ENCODE results near the gene IRF2.

Gene IRF2

DNA sequence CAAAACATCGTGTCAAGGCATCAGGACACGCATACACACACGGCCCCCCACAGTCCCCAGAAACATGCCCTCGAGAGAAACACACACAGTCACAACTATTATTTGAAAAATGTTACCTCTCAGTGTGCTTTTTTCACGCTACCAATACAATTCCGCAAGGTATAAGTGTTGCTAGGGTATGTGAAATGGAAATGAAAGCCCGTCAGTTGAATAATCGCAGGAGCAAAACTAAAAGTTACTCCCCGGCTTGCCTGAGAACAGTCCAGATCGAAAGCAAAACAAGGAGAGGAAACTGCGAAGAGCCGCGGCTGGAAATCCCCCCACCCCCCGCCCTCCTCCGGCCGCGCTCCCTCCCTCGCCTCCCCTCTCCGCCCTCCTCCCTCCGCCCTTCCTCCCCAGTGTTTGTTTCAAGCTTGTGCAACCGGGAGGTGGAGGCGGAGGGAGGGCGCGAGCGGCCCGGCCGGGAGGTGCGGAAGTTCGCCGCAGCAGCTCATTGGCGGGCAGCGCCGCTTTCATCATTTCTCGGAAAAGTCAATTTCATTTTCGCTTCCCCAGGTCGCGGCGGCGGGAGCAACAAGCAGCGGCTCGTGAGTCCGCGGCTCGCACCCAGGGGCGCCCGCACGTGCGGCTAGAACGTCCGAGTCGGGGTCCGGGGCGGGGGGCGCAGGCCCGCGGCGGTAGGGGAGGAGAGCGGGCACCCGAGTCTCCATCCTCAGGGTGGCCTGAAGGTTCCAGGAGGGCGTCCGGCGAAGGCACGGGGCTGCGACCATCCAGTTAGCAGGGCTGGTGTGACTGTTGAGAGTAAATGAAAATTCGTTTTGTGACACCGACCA is at the start of gene IRF2:
TSS of gene IRF2 (minus strand) at position 288 of the 833 bp plus-strand sequence. CDS start 45,486 bp downstream, outside the sequence.
- Mint-ChIP-seq H3K27ac (peak within 1 kb of the TSS; percentile 99), H3K4me3 (peak within 1 kb of the TSS; percentile 94 to 98), H3K27me3 (no peaks in the 10 kb centered on the region), H3K36me3 (peaks cover 37 to 46% of the 10 kb centered on the region in 2 donors), H3K9me3 (no peaks in the 10 kb centered on the region), H3K4me1 (peaks cover 39 to 66% of the 10 kb centered on the region in 2 donors)
- peak; percentile 71 to 75 for ATAC-seq (replicated peaks)
- DNase-seq = peak; percentile 95

DNA sequence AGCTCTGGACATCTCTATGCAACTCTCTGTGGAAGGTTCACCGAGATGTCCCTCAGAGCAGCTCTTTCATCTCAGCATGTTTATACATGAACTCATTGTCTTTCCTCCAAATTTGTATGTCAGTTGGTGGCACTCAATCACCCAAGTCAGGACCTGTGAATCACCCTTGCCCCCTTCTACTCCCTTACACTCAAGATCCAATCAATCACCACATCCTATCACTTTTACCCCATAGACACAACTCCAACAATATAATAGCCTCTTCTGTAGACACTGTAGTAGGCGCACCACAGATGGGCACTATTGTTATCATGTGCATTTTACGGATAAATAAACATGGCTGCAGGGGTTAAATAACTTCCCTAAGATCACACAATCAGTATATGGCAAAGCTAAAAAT is 41.3 kb upstream of the IRF2 start:
- Mint-ChIP-seq H3K27me3 (no peaks in the 10 kb centered on the region), H3K9me3 (peaks cover 0 to 4% of the 10 kb centered on the region in 2 donors), H3K36me3 (peaks cover 4 to 5% of the 10 kb centered on the region in 2 donors), H3K4me1 (peaks cover 22 to 44% of the 10 kb centered on the region in 2 donors), H3K27ac (no peak overlapping the region), H3K4me3 (no peak overlapping the region)
- no peak for ATAC-seq (replicated peaks)
- DNase-seq = no peak

DNA sequence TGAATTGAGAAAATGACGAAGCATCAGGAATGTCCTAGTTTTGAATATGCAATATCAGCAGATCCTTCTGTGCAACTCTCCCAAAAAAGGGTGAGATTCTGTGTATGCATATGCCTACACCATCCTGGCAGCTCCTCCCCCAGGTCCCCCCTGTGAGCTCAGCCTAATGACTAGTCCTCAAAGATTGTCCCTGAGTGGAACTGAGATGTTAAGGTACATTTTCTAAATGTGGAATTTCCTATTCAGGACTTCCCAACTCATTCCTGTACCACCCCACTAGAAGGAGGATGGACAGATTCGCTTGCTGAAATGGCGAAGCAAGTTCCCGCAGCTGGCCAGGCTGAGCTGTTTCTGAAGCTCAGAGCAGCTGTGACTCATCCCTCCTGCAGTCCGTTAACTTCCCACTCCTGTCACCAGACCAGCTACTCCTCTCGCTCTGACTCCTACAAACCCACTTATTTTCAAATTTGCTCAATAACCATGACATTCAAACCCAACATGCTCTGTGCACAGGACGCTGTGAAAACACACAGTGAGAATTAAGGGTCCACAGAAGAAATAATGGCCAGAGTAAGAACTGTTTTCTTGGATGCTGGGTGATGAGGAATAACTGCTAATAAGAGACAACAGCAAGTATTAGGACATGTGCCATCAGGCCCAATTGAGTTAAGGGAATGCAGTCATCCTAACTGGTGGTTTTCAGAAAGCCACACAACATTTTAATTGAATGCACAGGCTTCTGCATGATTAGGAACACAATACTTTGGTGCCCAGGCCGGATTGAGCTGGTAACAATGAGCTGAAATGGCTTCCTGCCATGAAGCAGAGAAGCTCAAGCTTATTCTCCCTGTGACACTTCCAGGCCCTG is 40.0 kb upstream of the IRF2 start:
- DNase-seq = peak; percentile 81
- H3K4me1 Mint-ChIP-seq = peaks cover 31 to 53% of the 10 kb centered on the region in 2 donors
- peaks cover 4 to 9% of the 10 kb centered on the region in 2 donors for H3K36me3 Mint-ChIP-seq
- no peaks in the 10 kb centered on the region for H3K27me3 Mint-ChIP-seq
- ATAC-seq (replicated peaks) = peak; percentile 97 to 98
- H3K4me3 Mint-ChIP-seq = peak overlapping the region; percentile 51 to 60
- H3K27ac Mint-ChIP-seq = peak overlapping the region; percentile 43
- H3K9me3 Mint-ChIP-seq = peaks cover 2 to 7% of the 10 kb centered on the region in 2 donors

GRCh38 chr4:184513802-184514120 is 39.4 kb upstream of the IRF2 start:
- ATAC-seq (replicated peaks) = peak; percentile 24 to 46
- no peaks in the 10 kb centered on the region for H3K27me3 Mint-ChIP-seq
- DNase-seq = no peak
- peaks cover 31 to 53% of the 10 kb centered on the region in 2 donors for H3K4me1 Mint-ChIP-seq
- H3K36me3 Mint-ChIP-seq = peaks cover 4 to 7% of the 10 kb centered on the region in 2 donors
- H3K9me3 Mint-ChIP-seq = peaks cover 2 to 6% of the 10 kb centered on the region in 2 donors
- peak overlapping the region; percentile 51 to 60 for H3K4me3 Mint-ChIP-seq
- H3K27ac Mint-ChIP-seq = peak overlapping the region; percentile 43

- ATAC-seq (replicated peaks) (no peak), DNase-seq (no peak)
- Mint-ChIP-seq H3K27me3 (no peaks in the 10 kb centered on the region), H3K9me3 (peaks cover 2 to 3% of the 10 kb centered on the region in 2 donors), H3K4me1 (peaks cover 42 to 71% of the 10 kb centered on the region in 2 donors), H3K4me3 (no peak overlapping the region), H3K27ac (no peak overlapping the region), H3K36me3 (peaks cover 2 to 4% of the 10 kb centered on the region in 2 donors)
These were observed 36.8 kb upstream of the IRF2 start for GRCh38 chr4:184511156-184511555.

- peaks cover 2 to 3% of the 10 kb centered on the region in 2 donors for H3K9me3 Mint-ChIP-seq
- peaks cover 39 to 69% of the 10 kb centered on the region in 2 donors for H3K4me1 Mint-ChIP-seq
- DNase-seq (no peak), ATAC-seq (replicated peaks) (no peak)
- H3K36me3 Mint-ChIP-seq = peaks cover 2 to 4% of the 10 kb centered on the region in 2 donors
- no peak overlapping the region for H3K4me3 Mint-ChIP-seq
- no peak overlapping the region for H3K27ac Mint-ChIP-seq
- H3K27me3 Mint-ChIP-seq = no peaks in the 10 kb centered on the region
These were observed 36.1 kb upstream of the IRF2 start for GRCh38 chr4:184510401-184510800.

GRCh38 chr4:184506527-184507121 is 32.3 kb upstream of the IRF2 start:
- Mint-ChIP-seq H3K27me3 (no peaks in the 10 kb centered on the region), H3K27ac (peak overlapping the region; percentile 68), H3K9me3 (peaks cover 2 to 3% of the 10 kb centered on the region in 2 donors), H3K4me3 (peak overlapping the region; percentile 55 to 57), H3K4me1 (peaks cover 42 to 71% of the 10 kb centered on the region in 2 donors), H3K36me3 (peaks cover 2 to 4% of the 10 kb centered on the region in 2 donors)
- DNase-seq (peak; percentile 80), ATAC-seq (replicated peaks) (peak; percentile 98 to 99)

DNA sequence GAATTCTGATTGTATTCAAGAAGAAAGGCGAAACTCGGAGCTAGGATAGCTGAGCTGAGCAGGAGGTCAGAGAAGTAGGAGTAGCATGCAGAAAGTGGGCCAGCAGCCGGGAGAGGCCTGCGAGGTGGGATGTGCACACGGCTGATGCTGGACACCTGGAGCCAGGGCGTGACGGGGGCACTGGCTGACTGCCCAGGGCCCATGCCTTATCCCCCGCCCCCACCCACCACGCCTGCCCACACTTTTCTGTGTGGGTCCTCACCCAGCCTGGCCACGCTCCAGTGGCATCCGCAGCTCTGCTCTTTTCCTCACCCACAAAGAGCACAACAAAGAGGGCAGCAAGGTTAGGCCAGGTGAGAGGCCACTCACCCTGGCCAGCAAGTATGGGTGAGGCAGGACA is 30.0 kb upstream of the IRF2 start:
- peaks cover 31 to 66% of the 10 kb centered on the region in 2 donors for H3K4me1 Mint-ChIP-seq
- H3K9me3 Mint-ChIP-seq = no peaks in the 10 kb centered on the region
- ATAC-seq (replicated peaks) = no peak
- no peak for DNase-seq
- H3K4me3 Mint-ChIP-seq = peak overlapping the region; percentile 69 to 77
- no peaks in the 10 kb centered on the region for H3K27me3 Mint-ChIP-seq
- H3K27ac Mint-ChIP-seq = peak overlapping the region; percentile 91
- H3K36me3 Mint-ChIP-seq = peaks cover 0 to 2% of the 10 kb centered on the region in 2 donors

GRCh38 chr4:184503869-184504300 is 29.5 kb upstream of the IRF2 start:
- Mint-ChIP-seq H3K27me3 (no peaks in the 10 kb centered on the region), H3K4me3 (peak overlapping the region; percentile 69 to 77), H3K27ac (peak overlapping the region; percentile 91), H3K36me3 (peaks cover 0 to 2% of the 10 kb centered on the region in 2 donors), H3K4me1 (peaks cover 31 to 66% of the 10 kb centered on the region in 2 donors), H3K9me3 (no peaks in the 10 kb centered on the region)
- ATAC-seq (replicated peaks) (peak; percentile 33 to 66), DNase-seq (peak; percentile 31)

DNA sequence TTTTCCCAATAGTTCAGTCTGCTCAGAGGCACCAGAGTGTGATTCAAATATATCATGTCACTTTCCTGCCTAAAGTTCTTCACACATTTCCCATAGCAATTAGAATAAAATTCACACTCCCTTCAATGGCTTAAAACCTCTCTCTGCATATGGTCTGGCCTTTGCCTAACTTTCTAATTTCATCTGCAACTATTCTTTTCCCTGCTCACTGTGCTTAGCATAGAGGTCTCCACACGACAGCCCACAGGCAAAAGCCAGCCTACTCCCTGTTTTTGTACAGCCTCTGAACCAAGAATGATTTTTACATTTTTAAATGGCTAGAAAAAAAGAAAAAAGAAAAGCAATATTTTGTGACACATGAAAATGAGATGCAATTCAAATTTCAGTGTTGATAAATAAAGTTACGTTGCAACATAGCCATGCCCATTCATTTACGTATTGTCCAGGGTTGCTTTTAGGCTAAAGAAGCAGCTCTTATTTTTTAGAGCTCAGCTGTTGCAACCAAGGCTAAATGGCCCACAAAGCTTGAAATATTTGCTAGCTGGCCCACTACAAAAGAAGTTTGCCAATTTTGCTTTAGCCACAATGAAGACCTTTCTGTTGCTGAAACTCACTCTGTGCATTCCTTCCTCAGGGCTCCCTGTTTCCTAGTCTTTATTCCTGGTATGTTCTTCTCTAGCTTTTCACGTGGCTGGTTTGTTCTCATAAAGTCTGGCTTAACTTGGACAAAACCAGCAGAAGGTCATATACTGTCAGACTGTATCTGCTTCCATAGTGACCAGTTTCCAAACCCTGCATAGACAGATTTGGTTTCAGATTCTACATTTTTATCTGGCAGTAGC is 26.6 kb upstream of the IRF2 start:
- no peak overlapping the region for H3K4me3 Mint-ChIP-seq
- DNase-seq (no peak), ATAC-seq (replicated peaks) (no peak)
- H3K27ac Mint-ChIP-seq = no peak overlapping the region
- H3K4me1 Mint-ChIP-seq = peaks cover 23 to 50% of the 10 kb centered on the region in 2 donors
- H3K27me3 Mint-ChIP-seq = no peaks in the 10 kb centered on the region
- no peaks in the 10 kb centered on the region for H3K9me3 Mint-ChIP-seq
- no peaks in the 10 kb centered on the region for H3K36me3 Mint-ChIP-seq

- H3K27ac Mint-ChIP-seq = no peak overlapping the region
- H3K36me3 Mint-ChIP-seq = no peaks in the 10 kb centered on the region
These were observed 25.6 kb upstream of the IRF2 start for GRCh38 chr4:184499996-184500395.

DNA sequence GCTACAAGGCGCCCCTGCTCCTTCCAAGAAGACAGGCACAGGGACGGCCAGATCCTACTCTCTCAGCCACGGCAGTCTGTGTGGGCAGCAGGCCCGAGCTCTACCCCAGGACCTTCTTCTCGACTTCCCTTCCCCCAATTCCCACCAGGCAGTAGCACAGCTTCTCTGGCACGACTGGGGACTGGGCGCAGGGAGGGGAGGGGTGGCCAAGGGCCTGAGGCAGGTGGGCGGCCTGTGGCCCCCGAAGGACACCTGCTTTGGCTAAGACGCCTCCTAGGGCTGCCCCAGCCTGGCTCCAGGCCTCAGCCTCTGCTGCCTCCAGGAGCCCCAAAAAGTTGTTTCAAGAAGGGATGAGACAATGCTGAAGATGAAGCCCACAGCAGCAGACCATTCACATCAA is 24.2 kb upstream of the IRF2 start:
- no peak overlapping the region for H3K4me3 Mint-ChIP-seq
- DNase-seq (no peak), ATAC-seq (replicated peaks) (no peak)
- peaks cover 0 to 3% of the 10 kb centered on the region in 2 donors for H3K36me3 Mint-ChIP-seq
- H3K4me1 Mint-ChIP-seq = peaks cover 11 to 35% of the 10 kb centered on the region in 2 donors
- H3K27me3 Mint-ChIP-seq = no peaks in the 10 kb centered on the region
- no peaks in the 10 kb centered on the region for H3K9me3 Mint-ChIP-seq
- H3K27ac Mint-ChIP-seq = no peak overlapping the region

More at GRCh38 chr4:184499996-184500395, 25.6 kb upstream of the IRF2 start:
- Mint-ChIP-seq H3K4me1 (peaks cover 24 to 49% of the 10 kb centered on the region in 2 donors), H3K4me3 (no peak overlapping the region), H3K27me3 (no peaks in the 10 kb centered on the region), H3K9me3 (no peaks in the 10 kb centered on the region)
- no peak for ATAC-seq (replicated peaks)
- no peak for DNase-seq

DNA sequence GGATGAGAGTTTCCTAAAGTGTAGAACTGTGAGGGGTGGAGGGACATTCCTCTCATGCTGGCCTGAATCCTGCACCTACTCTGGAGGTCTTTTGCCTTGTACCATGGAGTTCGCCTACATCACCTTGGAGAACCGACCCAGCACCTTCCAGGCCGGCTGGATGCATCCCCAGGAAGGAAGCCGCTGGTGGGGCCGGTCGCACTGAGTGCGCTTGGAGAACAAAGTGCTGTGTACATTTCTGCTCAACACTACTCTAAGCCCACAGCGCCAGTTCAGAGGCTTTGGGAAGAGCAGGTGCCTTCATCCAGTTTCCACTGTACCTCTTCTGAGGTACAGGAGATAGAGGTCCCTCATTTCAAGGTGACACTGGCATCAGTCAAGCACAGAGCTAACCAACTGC is 15.4 kb upstream of the IRF2 start:
- H3K4me3 Mint-ChIP-seq = no peak overlapping the region
- H3K36me3 Mint-ChIP-seq = peaks cover 3 to 22% of the 10 kb centered on the region in 2 donors
- peaks cover 26 to 53% of the 10 kb centered on the region in 2 donors for H3K4me1 Mint-ChIP-seq
- ATAC-seq (replicated peaks) = no peak
- no peak for DNase-seq
- no peaks in the 10 kb centered on the region for H3K27me3 Mint-ChIP-seq
- H3K9me3 Mint-ChIP-seq = peaks cover 4 to 14% of the 10 kb centered on the region in 2 donors
- H3K27ac Mint-ChIP-seq = peak overlapping the region; percentile 65

Measured in stimulated activated naive B cell treated with anti-CD40 and anti-IgM and Interleukin-4, amounts not matched to agents 10 μg/mL and 1 μg/mL and 100 μg/mL, for 72 hours (primary cell).